Measurements from ENCODE around the gene CD300LB. TPM values are rescaled to one million over a fixed set of nuclear protein-coding genes. Genes with fewer than 3 reads are reported as not detected.

CD300LB gene
- total RNA-seq, 1 donor from 2014 or later, result not detected

GRCh38 chr17:74524653-74525464 is 6.4 kb downstream of the CD300LB start:
- no peak for TF ChIP-seq CTCF (IDR thresholded peaks at IDR 0.05; ENCODE audit: partially characterized antibody, unreplicated experiment)
- H3K4me1 Mint-ChIP-seq (ENCODE audit: low read depth, unreplicated experiment), result no peaks in the 10 kb centered on the region
- no peak overlapping the region for H3K4me3 Mint-ChIP-seq (ENCODE audit: unreplicated experiment)
- no peak for DNase-seq
- H3K27ac Mint-ChIP-seq (ENCODE audit: unreplicated experiment), result no peak overlapping the region
- peaks cover 16% of the 10 kb centered on the region for H3K36me3 Mint-ChIP-seq (ENCODE audit: unreplicated experiment)
- H3K9me3 Mint-ChIP-seq (ENCODE audit: unreplicated experiment), result peaks cover 9% of the 10 kb centered on the region
- H3K27me3 Mint-ChIP-seq (ENCODE audit: unreplicated experiment), result peaks cover 14% of the 10 kb centered on the region

GRCh38 chr17:74523308-74523707 is 8.0 kb downstream of the CD300LB start:
- no peak overlapping the region for H3K4me3 Mint-ChIP-seq (ENCODE audit: unreplicated experiment)
- H3K27me3 Mint-ChIP-seq (ENCODE audit: unreplicated experiment), result peaks cover 14% of the 10 kb centered on the region
- DNase-seq, result no peak
- no peak for TF ChIP-seq CTCF (IDR thresholded peaks at IDR 0.05; ENCODE audit: partially characterized antibody, unreplicated experiment)
- H3K27ac Mint-ChIP-seq (ENCODE audit: unreplicated experiment), result no peak overlapping the region
- H3K4me1 Mint-ChIP-seq (ENCODE audit: low read depth, unreplicated experiment), result no peaks in the 10 kb centered on the region
- H3K9me3 Mint-ChIP-seq (ENCODE audit: unreplicated experiment), result peaks cover 13% of the 10 kb centered on the region
- peaks cover 23% of the 10 kb centered on the region for H3K36me3 Mint-ChIP-seq (ENCODE audit: unreplicated experiment)

GRCh38 chr17:74522381-74523105 is 8.7 kb downstream of the CD300LB start:
- Mint-ChIP-seq H3K27ac (ENCODE audit: unreplicated experiment) (no peak overlapping the region), H3K4me1 (ENCODE audit: low read depth, unreplicated experiment) (no peaks in the 10 kb centered on the region), H3K4me3 (ENCODE audit: unreplicated experiment) (no peak overlapping the region), H3K27me3 (ENCODE audit: unreplicated experiment) (peaks cover 14% of the 10 kb centered on the region), H3K36me3 (ENCODE audit: unreplicated experiment) (peaks cover 23% of the 10 kb centered on the region), H3K9me3 (ENCODE audit: unreplicated experiment) (peaks cover 12% of the 10 kb centered on the region)
- no peak for TF ChIP-seq CTCF (IDR thresholded peaks at IDR 0.05; ENCODE audit: partially characterized antibody, unreplicated experiment)
- no peak for DNase-seq

GRCh38 chr17:74521701-74522201 is 9.5 kb downstream of the CD300LB start:
- Mint-ChIP-seq H3K27me3 (ENCODE audit: unreplicated experiment) (peaks cover 9% of the 10 kb centered on the region), H3K4me1 (ENCODE audit: low read depth, unreplicated experiment) (no peaks in the 10 kb centered on the region), H3K36me3 (ENCODE audit: unreplicated experiment) (peaks cover 23% of the 10 kb centered on the region), H3K4me3 (ENCODE audit: unreplicated experiment) (no peak overlapping the region), H3K9me3 (ENCODE audit: unreplicated experiment) (peaks cover 10% of the 10 kb centered on the region), H3K27ac (ENCODE audit: unreplicated experiment) (no peak overlapping the region)
- TF ChIP-seq CTCF (IDR thresholded peaks at IDR 0.05; ENCODE audit: partially characterized antibody, unreplicated experiment), result no peak
- no peak for DNase-seq

Data from glutamatergic neuron (in vitro differentiated cells).